WI38 (cell line): ENCODE measurements around the gene TMEM167B.

Source experiments
- H3K4me3 ChIP-seq: 2 replicates; pipeline ENCODE4 v1.5.1; 2011; ENCODE audit warnings: low read depth, mild to moderate bottlenecking, control low read depth, low read length
- TF ChIP-seq, protein P1 (sequence below): IDR thresholded peaks from 2 replicates; pipeline ENCODE4 v1.5.1; 2012; ENCODE audit warnings: low read depth, mild to moderate bottlenecking, control low read depth, low read length

TMEM167B gene

DNA sequence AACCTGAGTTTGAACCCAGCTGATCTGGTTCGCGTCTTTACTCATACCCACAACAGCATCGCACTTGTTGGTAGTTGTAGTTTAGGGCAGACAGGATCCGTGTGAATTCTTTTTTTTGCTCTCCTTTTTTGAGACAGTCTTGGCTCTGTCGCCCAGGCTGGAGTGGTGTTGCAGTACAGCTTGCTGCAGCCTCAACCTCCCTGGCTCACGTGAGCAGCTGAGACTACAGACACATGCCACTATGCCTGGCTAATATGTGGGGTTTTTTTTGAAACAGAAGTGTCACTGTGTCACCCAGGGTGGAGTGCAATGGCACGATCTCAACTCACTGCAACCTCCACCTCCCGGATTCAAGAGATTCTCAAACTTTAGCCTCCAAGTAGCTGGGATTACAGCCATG is 22.7 kb upstream of the TMEM167B start:
- H3K4me3 ChIP-seq: no peak overlapping the region

DNA sequence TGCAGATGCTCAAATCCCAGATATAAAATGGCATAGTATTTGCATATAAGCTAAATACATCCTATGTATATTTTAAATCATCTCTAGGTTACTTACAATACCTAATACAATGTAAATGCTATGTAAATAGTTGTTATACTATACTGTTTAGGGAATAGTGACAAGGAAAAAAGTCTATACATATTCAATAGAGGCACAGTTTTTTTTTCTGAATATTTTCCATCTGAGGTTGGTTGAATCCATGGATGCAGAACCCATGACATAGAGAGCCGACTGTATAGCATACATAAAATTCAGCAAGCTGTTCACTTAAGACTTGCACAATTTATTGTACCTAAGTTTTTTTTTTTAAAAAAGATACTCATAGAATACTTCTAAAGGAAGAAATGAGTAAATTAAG is 21.3 kb upstream of the TMEM167B start:
- TF ChIP-seq, protein P1, sequence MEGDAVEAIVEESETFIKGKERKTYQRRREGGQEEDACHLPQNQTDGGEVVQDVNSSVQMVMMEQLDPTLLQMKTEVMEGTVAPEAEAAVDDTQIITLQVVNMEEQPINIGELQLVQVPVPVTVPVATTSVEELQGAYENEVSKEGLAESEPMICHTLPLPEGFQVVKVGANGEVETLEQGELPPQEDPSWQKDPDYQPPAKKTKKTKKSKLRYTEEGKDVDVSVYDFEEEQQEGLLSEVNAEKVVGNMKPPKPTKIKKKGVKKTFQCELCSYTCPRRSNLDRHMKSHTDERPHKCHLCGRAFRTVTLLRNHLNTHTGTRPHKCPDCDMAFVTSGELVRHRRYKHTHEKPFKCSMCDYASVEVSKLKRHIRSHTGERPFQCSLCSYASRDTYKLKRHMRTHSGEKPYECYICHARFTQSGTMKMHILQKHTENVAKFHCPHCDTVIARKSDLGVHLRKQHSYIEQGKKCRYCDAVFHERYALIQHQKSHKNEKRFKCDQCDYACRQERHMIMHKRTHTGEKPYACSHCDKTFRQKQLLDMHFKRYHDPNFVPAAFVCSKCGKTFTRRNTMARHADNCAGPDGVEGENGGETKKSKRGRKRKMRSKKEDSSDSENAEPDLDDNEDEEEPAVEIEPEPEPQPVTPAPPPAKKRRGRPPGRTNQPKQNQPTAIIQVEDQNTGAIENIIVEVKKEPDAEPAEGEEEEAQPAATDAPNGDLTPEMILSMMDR: no peak
- no peak overlapping the region for H3K4me3 ChIP-seq

More for the DNA sequence above, 22.7 kb upstream of the TMEM167B start:
- TF ChIP-seq, protein P1: no peak

DNA sequence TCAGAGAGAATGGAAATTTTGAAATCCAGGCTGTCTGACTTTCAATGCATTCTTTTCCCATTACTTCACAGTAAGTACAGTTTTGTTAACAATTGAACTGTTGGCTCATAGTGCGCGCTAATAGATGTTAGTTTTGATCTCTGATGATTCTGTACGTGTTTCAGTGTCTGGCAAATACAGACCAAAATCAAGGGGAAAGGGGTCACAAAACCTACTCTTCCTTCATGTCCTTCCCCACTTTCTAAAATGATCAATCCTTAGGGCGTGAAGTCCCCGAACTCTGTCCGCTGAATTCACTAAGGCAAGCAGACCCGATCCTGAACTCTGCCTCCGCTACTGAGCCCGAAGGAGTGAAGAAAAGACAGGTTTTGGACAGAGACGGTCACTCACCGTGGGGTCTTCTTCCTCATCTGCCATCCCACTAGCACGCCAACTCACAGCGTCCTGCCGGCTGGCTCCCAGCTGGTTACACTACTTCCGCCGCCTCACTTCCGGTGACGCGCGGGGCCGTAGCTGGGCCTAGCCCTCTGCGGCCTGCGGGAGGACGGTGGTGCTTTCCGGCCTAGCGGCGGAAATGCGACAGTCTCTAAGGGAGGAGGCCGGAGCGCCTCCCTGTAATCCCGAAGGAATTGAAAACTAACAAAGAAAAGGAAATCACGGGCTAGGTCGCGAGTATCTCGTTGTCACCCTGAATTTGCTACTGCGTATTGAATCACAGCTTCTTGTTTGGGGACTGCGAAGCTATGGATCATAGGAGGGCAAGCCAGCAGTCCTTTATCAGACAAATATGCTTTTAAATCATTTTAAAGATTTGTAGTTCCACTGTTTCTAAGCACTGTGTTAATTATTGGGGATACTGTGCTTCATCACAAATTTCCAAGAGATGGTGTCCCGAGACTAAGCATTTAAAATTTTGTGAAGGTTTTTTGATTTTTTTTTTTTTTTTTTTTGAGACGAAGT is 14.8 kb upstream of the TMEM167B start, which contains the start of gene TAF13:
TSS of gene TAF13 (minus strand) at position 473 of the 960 bp plus-strand sequence. CDS start at position 417, 56 bp downstream.
- TF ChIP-seq, protein P1: 0 out of 2 replicates have a peak, but pooled peaks have one; percentile 12

DNA sequence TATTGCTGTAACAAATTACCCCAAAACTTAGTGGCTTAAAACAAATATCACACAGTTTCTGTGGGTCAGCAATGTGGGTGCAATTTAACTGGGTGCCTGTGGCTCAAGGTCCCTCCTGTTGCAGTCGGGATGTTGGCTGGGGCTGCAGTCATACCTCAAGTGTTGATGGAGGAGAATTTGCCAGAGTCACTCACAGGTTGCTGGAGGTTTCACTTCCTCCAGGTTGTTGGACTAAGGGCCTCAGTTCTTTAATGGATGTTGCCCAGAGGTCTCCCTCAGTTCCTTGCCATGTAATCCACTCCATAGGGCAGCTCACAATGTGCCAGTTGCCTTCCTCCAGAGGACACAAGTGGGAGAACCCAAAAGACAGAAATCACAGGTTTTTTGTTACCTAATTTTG is 12.2 kb upstream of the TMEM167B start:
- no peak overlapping the region for H3K4me3 ChIP-seq
- TF ChIP-seq, protein P1: no peak

More for the DNA sequence above, 14.8 kb upstream of the TMEM167B start, which contains the start of gene TAF13:
- H3K4me3 ChIP-seq: peak within 1 kb of the TSS; percentile 99

DNA sequence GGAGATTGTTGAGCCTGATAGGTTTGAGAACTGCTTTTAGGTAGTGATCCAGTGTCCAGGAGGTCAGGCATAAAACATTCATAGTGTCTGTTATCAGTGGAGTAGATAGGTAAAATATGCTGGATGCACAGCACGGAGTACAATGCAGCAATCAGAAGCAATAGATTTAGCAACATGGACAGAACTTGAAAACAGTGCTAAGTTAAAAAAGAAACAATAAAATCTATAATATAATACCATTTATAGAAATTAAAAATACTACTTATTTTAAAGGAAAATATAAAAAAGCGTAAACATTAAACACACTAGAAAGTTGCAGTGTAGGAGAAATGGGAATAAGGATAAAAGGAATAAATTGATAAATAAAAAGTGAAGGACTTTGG is 11.3 kb upstream of the TMEM167B start:
- no peak overlapping the region for H3K4me3 ChIP-seq
- TF ChIP-seq, protein P1: no peak

DNA sequence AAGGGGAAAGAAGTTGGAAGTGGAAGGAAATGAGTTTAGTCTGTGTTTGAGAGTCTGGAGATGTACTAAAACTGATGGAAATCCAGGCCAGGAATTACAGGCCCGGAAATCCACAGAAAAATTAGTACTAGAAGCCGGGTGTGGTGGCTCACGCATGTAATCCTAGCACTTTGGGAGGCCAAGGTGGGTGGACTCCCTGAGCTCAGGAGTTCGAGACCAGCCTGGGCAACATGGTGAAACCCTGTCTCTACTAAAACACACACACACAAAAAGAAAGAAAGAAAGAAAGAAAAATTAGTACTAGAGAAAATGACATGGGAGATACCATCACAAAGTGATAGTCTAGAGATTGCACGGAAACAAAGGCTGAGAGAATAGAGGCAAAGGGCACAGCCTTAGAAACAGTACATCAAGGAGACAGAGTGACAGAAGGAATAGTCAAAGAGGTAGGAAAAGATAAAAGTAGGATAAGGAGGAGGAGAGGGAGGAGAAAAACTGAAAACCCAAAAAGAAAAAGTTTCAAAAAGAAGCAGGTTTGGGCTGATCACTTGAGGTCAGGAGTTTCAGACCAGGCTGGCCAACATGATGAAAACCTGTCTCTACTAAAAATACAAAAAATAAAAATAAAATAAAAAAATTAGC is 10.0 kb upstream of the TMEM167B start:
- H3K4me3 ChIP-seq: no peak overlapping the region
- TF ChIP-seq, protein P1: no peak
